ENCODE measurements around the gene DPRX. TPM values are rescaled to one million over a fixed set of nuclear protein-coding genes. Genes with fewer than 3 reads are reported as not detected.

Gene DPRX
- total and polyA plus RNA-seq, 2 of the 13 experiments (the other 11 are each of a cell fraction or from before 2014, with no cell fraction given), result not detected

- TF ChIP-seq, protein P1, sequence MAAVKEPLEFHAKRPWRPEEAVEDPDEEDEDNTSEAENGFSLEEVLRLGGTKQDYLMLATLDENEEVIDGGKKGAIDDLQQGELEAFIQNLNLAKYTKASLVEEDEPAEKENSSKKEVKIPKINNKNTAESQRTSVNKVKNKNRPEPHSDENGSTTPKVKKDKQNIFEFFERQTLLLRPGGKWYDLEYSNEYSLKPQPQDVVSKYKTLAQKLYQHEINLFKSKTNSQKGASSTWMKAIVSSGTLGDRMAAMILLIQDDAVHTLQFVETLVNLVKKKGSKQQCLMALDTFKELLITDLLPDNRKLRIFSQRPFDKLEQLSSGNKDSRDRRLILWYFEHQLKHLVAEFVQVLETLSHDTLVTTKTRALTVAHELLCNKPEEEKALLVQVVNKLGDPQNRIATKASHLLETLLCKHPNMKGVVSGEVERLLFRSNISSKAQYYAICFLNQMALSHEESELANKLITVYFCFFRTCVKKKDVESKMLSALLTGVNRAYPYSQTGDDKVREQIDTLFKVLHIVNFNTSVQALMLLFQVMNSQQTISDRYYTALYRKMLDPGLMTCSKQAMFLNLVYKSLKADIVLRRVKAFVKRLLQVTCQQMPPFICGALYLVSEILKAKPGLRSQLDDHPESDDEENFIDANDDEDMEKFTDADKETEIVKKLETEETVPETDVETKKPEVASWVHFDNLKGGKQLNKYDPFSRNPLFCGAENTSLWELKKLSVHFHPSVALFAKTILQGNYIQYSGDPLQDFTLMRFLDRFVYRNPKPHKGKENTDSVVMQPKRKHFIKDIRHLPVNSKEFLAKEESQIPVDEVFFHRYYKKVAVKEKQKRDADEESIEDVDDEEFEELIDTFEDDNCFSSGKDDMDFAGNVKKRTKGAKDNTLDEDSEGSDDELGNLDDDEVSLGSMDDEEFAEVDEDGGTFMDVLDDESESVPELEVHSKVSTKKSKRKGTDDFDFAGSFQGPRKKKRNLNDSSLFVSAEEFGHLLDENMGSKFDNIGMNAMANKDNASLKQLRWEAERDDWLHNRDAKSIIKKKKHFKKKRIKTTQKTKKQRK (IDR thresholded peaks at IDR 0.05; ENCODE audit: low read length), result no peak
- TF ChIP-seq ZFP82 (CRISPR knock-in tag; IDR thresholded peaks at IDR 0.05; ENCODE audit: borderline replicate concordance) (no peak), HMG20B (CRISPR knock-in tag; conservative IDR thresholded peaks at IDR 0.05) (no peak), CCAR2 (optimal IDR thresholded peaks at IDR 0.05; ENCODE audit: low read depth, low read length) (no peak), FOXC1 (CRISPR knock-in tag; IDR thresholded peaks at IDR 0.05; ENCODE audit: borderline replicate concordance) (no peak), ARID2 (CRISPR knock-in tag; IDR thresholded peaks at IDR 0.05; ENCODE audit: borderline replicate concordance) (no peak), ZNF672 (CRISPR knock-in tag; IDR thresholded peaks at IDR 0.05) (no peak), RARA (CRISPR knock-in tag; IDR thresholded peaks at IDR 0.05) (peak; percentile 46), ZNF275 (CRISPR knock-in tag; IDR thresholded peaks at IDR 0.05; ENCODE audit: borderline replicate concordance) (no peak), ETV5 (CRISPR knock-in tag; IDR thresholded peaks at IDR 0.05; ENCODE audit: borderline replicate concordance) (0 out of 2 replicates have a peak, but pooled peaks have one; percentile 18), JDP2 (CRISPR knock-in tag; IDR thresholded peaks at IDR 0.05; ENCODE audit: borderline replicate concordance) (no peak), HNF1A (IDR thresholded peaks at IDR 0.05; ENCODE audit: low read depth) (0 out of 2 replicates have a peak, but pooled peaks have one; percentile 23), HNF1A (CRISPR knock-in tag; IDR thresholded peaks at IDR 0.05; ENCODE audit: borderline replicate concordance) (no peak), AGO2 (optimal IDR thresholded peaks at IDR 0.05; ENCODE audit: low read depth, low read length) (no peak), CENPT (CRISPR knock-in tag; IDR thresholded peaks at IDR 0.05; ENCODE audit: low read depth) (no peak), MEIS2 (CRISPR knock-in tag; IDR thresholded peaks at IDR 0.05) (no peak), PRMT3 (CRISPR knock-in tag; IDR thresholded peaks at IDR 0.05; ENCODE audit: borderline replicate concordance, low read depth) (0 out of 2 replicates have a peak, but pooled peaks have one; percentile 38), SRF (IDR thresholded peaks at IDR 0.05; ENCODE audit: low read depth, low read length) (no peak)
- TF ChIP-seq, protein P2, sequence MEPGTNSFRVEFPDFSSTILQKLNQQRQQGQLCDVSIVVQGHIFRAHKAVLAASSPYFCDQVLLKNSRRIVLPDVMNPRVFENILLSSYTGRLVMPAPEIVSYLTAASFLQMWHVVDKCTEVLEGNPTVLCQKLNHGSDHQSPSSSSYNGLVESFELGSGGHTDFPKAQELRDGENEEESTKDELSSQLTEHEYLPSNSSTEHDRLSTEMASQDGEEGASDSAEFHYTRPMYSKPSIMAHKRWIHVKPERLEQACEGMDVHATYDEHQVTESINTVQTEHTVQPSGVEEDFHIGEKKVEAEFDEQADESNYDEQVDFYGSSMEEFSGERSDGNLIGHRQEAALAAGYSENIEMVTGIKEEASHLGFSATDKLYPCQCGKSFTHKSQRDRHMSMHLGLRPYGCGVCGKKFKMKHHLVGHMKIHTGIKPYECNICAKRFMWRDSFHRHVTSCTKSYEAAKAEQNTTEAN (CRISPR knock-in tag; conservative IDR thresholded peaks at IDR 0.05), result no peak
Observed at GRCh38 chr19:53642381-53643099, 10.7 kb downstream of the DPRX start (continued).
